Measurements from ENCODE around the gene OSBPL5.

- TF ChIP-seq CTCF (conservative IDR thresholded peaks at IDR 0.05; ENCODE audit: low read length) (no peak), EZH2phosphoT487 (IDR thresholded peaks at IDR 0.05; ENCODE audit: borderline replicate concordance, low read depth, low read length) (no peak)
Observed at GRCh38 chr11:3214420-3214699, 49.2 kb upstream of the OSBPL5 start.

Measured in OCI-LY7 (cell line).